ENCODE data around the gene NSG2.

The NSG2 gene

GRCh38 chr5:174149989-174150388 lies 104.5 kb downstream of the NSG2 start:
- no peak for DNase-seq (ENCODE audit: low spot score)

- DNase-seq (ENCODE audit: low spot score): no peak
Measured at GRCh38 chr5:174151599-174152181, 106.2 kb downstream of the NSG2 start.

- no peak for DNase-seq (ENCODE audit: low spot score)
Measured at GRCh38 chr5:174154559-174154958, 109.1 kb downstream of the NSG2 start.

- DNase-seq (ENCODE audit: low spot score): no peak
Measured at GRCh38 chr5:174155281-174155680, 109.8 kb downstream of the NSG2 start.

GRCh38 chr5:174155706-174156105 lies 110.2 kb downstream of the NSG2 start:
- DNase-seq (ENCODE audit: low spot score): no peak

GRCh38 chr5:174157048-174157447 lies 111.5 kb downstream of the NSG2 start:
- no peak for DNase-seq (ENCODE audit: low spot score)

All from hematopoietic multipotent progenitor cell treated with erythropoietin and hydrocortisone succinate and interleukin-3 and kit ligand, for 15 days (in vitro differentiated cells).